ENCODE results near the gene FOXF2.

DNA sequence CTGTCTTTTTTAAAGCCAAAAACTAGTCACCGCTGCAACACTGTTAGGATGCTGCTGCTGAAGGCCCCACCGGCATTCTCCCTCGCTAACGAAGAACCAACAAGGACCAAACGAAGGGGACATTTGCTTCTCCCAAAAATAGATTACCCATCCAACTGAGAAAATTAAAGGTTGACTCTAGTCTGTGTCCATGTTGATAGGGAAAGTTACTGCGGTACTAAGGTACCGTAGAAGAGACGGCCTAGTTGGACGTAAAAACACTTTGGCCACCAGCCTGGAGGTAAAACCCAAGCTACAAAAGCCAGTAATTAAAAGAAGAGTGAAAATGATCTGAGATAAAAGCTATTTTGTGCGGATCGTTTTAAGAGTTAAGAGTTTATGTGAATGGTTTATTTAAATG, 11.8 kb upstream of the FOXF2 start:
- TF ChIP-seq POLR2A (IDR thresholded peaks at IDR 0.05) = no peak
- TF ChIP-seq, protein P1, sequence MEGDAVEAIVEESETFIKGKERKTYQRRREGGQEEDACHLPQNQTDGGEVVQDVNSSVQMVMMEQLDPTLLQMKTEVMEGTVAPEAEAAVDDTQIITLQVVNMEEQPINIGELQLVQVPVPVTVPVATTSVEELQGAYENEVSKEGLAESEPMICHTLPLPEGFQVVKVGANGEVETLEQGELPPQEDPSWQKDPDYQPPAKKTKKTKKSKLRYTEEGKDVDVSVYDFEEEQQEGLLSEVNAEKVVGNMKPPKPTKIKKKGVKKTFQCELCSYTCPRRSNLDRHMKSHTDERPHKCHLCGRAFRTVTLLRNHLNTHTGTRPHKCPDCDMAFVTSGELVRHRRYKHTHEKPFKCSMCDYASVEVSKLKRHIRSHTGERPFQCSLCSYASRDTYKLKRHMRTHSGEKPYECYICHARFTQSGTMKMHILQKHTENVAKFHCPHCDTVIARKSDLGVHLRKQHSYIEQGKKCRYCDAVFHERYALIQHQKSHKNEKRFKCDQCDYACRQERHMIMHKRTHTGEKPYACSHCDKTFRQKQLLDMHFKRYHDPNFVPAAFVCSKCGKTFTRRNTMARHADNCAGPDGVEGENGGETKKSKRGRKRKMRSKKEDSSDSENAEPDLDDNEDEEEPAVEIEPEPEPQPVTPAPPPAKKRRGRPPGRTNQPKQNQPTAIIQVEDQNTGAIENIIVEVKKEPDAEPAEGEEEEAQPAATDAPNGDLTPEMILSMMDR (IDR thresholded peaks at IDR 0.05) = no peak

Data from ovary (tissue), 3 donors.